Esophagus (tissue), 2 donors: ENCODE data around the gene FALEC. TPM values are rescaled to one million over a fixed set of nuclear protein-coding genes. Genes with fewer than 3 reads are reported as not detected.

ENCODE experiments used
- H3K27ac ChIP-seq, 2 donors: one replicate each; pipeline ENCODE4 v1.5.1; 2013; ENCODE audit warnings: low read depth in 2 of 2, mild to moderate bottlenecking in 2 of 2, inconsistent platforms in 1 of 2, low read length in 1 of 2, moderate library complexity in 1 of 2
- H3K27me3 ChIP-seq, 2 donors: one replicate each; pipeline ENCODE4 v1.6.1; 2013; ENCODE audit warnings: low read length in 2 of 2, control low read depth in 1 of 2, mild to moderate bottlenecking in 1 of 2; ENCODE audit not compliant: insufficient read depth in 2 of 2, control insufficient read depth in 1 of 2
- H3K36me3 ChIP-seq, 2 donors: one replicate each; pipeline ENCODE4 v1.6.1; 2013; ENCODE audit warnings: low read length in 1 of 2; ENCODE audit not compliant: control insufficient read depth in 2 of 2, insufficient read depth in 2 of 2
- H3K4me1 ChIP-seq, 2 donors: one replicate each; pipeline ENCODE4 v1.6.1; 2013; ENCODE audit warnings: low read length in 1 of 2; ENCODE audit not compliant: control insufficient read depth in 2 of 2, insufficient read depth in 2 of 2
- H3K4me3 ChIP-seq, 2 donors: one replicate each; pipeline ENCODE4 v1.5.1; 2013; ENCODE audit warnings: low read length in 2 of 2, mild to moderate bottlenecking in 2 of 2, low read depth in 1 of 2, moderate library complexity in 1 of 2
- H3K9me3 ChIP-seq, 2 donors: one replicate each; pipeline ENCODE4 v1.6.1; 2013; ENCODE audit warnings: mild to moderate bottlenecking in 2 of 2, low read depth in 1 of 2, low read length in 1 of 2, moderate library complexity in 1 of 2; ENCODE audit not compliant: control insufficient read depth in 2 of 2, insufficient read depth in 1 of 2
- WGBS, 2 donors: extraction: QIAGEN DNeasy Blood & Tissue Kit; methylation state at CpG; one replicate each; pipeline ENCODE4 v1.1.7; 2013; 5-methylcytosine and 5-hydroxymethylcytosine counted together
- polyA plus RNA-seq, 2 donors: library from polyadenylated mRNA; stranded (reverse); fragments of 200-250 nt; gene quantifications; one replicate each; pipeline ENCODE4 v1.2.3, GENCODE V29; 2013
- donor health status: healthy with polysubstance abuse.
- donor health status: Bipolar disorder and iron deficiency.

The FALEC gene
- polyA plus RNA-seq, 2 donors, result 2.1 to 4.6 TPM

GRCh38 chr1:150479927-150480352, 35.6 kb upstream of the FALEC start:
- no peak overlapping the region for H3K27ac ChIP-seq
- H3K27me3 ChIP-seq, result no peaks in the 10 kb centered on the region
- no peaks in the 10 kb centered on the region for H3K36me3 ChIP-seq
- H3K9me3 ChIP-seq, result no peaks in the 10 kb centered on the region
- WGBS, 2 donors, result 48 to 51% methylated on average over 2 of the region's 2 CpGs
- no peaks in the 10 kb centered on the region for H3K4me1 ChIP-seq
- no peak overlapping the region for H3K4me3 ChIP-seq

DNA sequence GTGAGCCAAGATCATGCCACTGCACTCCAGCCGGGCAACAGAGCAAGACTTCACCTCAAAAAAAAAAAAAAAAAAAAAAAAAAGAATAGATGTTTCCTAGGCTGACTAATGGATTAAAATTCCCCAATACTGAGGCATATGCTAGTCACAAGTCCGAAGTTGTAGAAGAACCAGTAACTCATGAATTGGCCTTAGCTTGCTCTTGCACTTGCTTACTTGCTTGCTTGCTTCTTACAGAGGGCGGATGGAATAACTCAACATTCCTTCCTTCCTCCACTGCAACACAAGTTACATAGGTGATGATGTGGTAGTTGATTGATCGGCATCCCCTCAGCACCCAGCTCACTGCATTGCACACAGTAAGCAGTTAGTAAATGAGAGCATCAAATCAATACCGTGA, 31.1 kb upstream of the FALEC start:
- H3K9me3 ChIP-seq, result no peaks in the 10 kb centered on the region
- H3K36me3 ChIP-seq, result no peaks in the 10 kb centered on the region
- 70 to 72% methylated on average over 5 of the region's 5 CpGs for WGBS, 2 donors
- H3K27me3 ChIP-seq, result no peaks in the 10 kb centered on the region
- peak overlapping the region; percentile 57 to 81 for H3K27ac ChIP-seq
- H3K4me3 ChIP-seq, result peak overlapping the region in 1 of 2 donors; percentile 15
- H3K4me1 ChIP-seq, result no peaks in the 10 kb centered on the region

- H3K4me3 ChIP-seq, result peak overlapping the region in 1 of 2 donors; percentile 15
- no peaks in the 10 kb centered on the region for H3K36me3 ChIP-seq
- no peaks in the 10 kb centered on the region for H3K4me1 ChIP-seq
- H3K27ac ChIP-seq, result peak overlapping the region; percentile 57 to 81
- 14 to 16% methylated on average over 2 of the region's 2 CpGs for WGBS, 2 donors
- H3K27me3 ChIP-seq, result no peaks in the 10 kb centered on the region
- H3K9me3 ChIP-seq, result no peaks in the 10 kb centered on the region
Observed at GRCh38 chr1:150484861-150485260, 30.7 kb upstream of the FALEC start.

- Histone ChIP-seq H3K27ac (peak within 1 kb of the TSS; percentile 82 to 91), H3K36me3 (peaks cover 5 to 11% of the 10 kb centered on the region in 2 donors), H3K9me3 (no peaks in the 10 kb centered on the region), H3K27me3 (no peaks in the 10 kb centered on the region), H3K4me3 (peak within 1 kb of the TSS; percentile 56 to 86), H3K4me1 (no peaks in the 10 kb centered on the region)
- 0 to 1% methylated on average over 30 of the region's 30 CpGs for WGBS, 2 donors
Observed at GRCh38 chr1:150486966-150487762, 28.4 kb upstream of the FALEC start, which contains the start of gene TARS2. Gene TARS2, plus strand, starts transcription at chr1:150487419. Its CDS starts 32 bp downstream, at chr1:150487451.

GRCh38 chr1:150487763-150488115, 27.8 kb upstream of the FALEC start:
- H3K36me3 ChIP-seq, result peaks cover 6 to 11% of the 10 kb centered on the region in 2 donors
- no peaks in the 10 kb centered on the region for H3K4me1 ChIP-seq
- no peaks in the 10 kb centered on the region for H3K9me3 ChIP-seq
- 2 to 3% methylated on average over 7 of the region's 7 CpGs for WGBS, 2 donors
- peak overlapping the region; percentile 14 to 91 for H3K27ac ChIP-seq
- H3K4me3 ChIP-seq, result peak overlapping the region; percentile 56 to 86
- no peaks in the 10 kb centered on the region for H3K27me3 ChIP-seq

DNA sequence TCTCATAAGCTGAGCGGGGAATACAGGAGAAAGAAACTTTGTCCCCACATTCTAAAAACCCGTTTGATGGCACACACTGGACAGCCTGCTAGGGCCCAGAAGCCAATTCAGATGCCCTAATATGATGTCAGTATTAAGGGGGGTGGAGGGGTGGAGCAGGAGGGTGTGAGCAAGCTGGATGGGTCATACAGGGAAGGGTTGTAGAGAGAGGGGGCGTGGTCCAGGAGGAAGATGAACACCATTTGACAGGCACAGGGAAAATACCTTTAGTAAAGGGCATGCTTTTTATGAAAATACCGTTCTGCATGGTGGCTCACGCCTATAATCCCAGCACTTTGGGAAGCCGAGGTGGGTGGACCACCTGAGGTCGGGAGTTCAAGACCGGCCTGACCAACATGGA, 22.4 kb upstream of the FALEC start:
- no peak overlapping the region for H3K4me3 ChIP-seq
- H3K9me3 ChIP-seq, result no peaks in the 10 kb centered on the region
- no peaks in the 10 kb centered on the region for H3K4me1 ChIP-seq
- no peaks in the 10 kb centered on the region for H3K27me3 ChIP-seq
- H3K36me3 ChIP-seq, result peaks cover 16 to 22% of the 10 kb centered on the region in 2 donors
- H3K27ac ChIP-seq, result peak overlapping the region; percentile 42 to 60
- 83 to 88% methylated on average over 8 of the region's 8 CpGs for WGBS, 2 donors

GRCh38 chr1:150498342-150498741, 17.2 kb upstream of the FALEC start:
- Histone ChIP-seq H3K9me3 (no peaks in the 10 kb centered on the region), H3K27me3 (no peaks in the 10 kb centered on the region), H3K4me3 (no peak overlapping the region), H3K36me3 (peaks cover 12 to 20% of the 10 kb centered on the region in 2 donors), H3K27ac (no peak overlapping the region), H3K4me1 (no peaks in the 10 kb centered on the region)
- 96 to 97% methylated on average over 10 of the region's 10 CpGs for WGBS, 2 donors

DNA sequence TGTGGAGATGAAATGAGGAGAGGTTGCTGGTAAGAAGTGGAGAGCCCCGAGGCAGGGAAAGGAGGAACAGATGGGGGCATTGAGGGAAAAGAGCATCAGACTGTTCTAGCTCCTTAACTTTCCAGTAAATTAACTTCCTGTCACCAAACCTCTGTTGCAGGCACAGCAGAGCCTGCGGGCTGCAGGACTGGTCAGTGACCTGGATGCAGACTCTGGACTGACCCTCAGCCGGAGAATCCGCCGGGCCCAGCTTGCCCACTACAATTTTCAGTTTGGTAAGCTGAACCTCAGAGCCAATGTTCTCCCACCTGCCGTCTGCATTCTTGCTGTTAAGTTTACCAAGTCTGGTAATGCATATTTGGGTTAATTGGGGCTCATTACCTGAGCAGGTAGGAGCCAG, 10.1 kb upstream of the FALEC start:
- no peak overlapping the region for H3K4me3 ChIP-seq
- H3K36me3 ChIP-seq, result peaks cover 8 to 18% of the 10 kb centered on the region in 2 donors
- peaks cover 2% of the 10 kb centered on the region in 2 donors for H3K4me1 ChIP-seq
- WGBS, 2 donors, result 88% methylated on average over 6 of the region's 6 CpGs
- H3K9me3 ChIP-seq, result no peaks in the 10 kb centered on the region
- H3K27me3 ChIP-seq, result no peaks in the 10 kb centered on the region
- H3K27ac ChIP-seq, result no peak overlapping the region

DNA sequence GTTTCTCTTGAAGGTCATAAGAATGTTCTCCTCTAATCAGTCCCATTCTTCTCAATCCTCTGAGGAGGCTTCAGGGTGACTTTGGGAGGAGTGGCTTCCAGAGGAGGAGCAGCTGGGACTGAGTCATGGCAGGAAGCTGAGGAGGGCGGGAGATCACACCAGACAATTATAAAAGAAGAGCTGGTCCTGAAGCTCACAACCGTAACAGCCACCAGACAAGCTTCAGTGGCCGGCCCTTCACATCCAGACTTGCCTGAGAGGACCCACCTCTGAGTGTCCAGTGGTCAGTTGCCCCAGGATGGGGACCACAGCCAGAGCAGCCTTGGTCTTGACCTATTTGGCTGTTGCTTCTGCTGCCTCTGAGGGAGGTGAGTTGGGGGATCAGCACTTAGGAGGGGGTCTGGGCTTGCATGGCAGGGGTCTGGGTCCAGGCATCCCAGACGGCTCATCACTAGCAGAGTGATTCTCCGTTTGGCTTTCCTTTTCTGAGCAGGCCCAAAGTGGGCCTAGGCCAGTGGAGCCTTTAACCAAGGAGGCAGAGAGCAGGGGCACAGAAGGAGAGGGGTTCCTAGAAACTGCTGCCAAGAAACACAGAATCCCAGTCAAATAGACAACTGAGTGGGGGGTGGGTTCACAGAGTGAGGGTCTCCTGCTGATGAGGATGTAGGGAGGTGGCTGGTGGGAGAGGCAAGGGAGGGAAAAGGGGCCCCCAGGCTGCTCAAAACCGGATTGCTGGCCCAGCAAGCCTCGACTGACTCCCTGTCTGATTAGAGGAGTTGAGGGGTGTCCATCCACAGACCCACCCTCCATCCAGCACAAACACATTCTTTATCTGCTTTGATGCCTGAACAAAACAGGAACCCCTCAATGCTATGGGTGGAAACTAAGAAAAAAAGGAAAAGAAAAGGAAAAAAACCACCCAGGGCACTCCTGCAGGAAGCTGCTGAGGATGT, 7.4 kb upstream of the FALEC start, which contains the start of gene ECM1:
Gene ECM1 (plus strand): TSS at position 198 of the 953 bp plus-strand sequence. CDS start 101 bp downstream, at position 299.
- H3K4me3 ChIP-seq, result peak within 1 kb of the TSS; percentile 53 to 65
- H3K27me3 ChIP-seq, result no peaks in the 10 kb centered on the region
- WGBS, 2 donors, result 30 to 60% methylated on average over 7 of the region's 7 CpGs
- H3K27ac ChIP-seq, result peak within 1 kb of the TSS; percentile 85 to 92
- peaks cover 8 to 32% of the 10 kb centered on the region in 2 donors for H3K36me3 ChIP-seq
- H3K9me3 ChIP-seq, result no peaks in the 10 kb centered on the region
- H3K4me1 ChIP-seq, result peaks cover 2 to 4% of the 10 kb centered on the region in 2 donors
